Measurements from ENCODE around the gene NRP2.

Gene NRP2

DNA sequence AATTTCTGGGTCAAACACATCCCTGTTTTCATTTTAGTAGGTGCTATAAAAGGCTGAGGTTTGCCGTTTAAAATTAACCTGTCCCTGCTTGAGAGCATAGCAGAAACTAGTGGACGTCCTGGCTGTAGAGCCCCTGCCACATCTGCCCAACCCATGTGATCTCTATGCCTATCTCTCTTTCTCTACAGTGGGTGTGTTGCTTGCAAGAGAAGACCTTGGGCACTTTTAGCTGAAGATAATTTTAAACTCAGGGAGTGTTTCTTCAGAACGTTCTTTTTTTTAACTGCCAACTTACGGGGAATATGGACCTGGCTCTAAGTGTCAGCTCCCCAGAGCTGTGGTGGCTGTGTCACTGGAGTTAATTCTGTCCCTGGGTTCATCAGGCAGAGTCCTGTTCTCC, 100.6 kb downstream of the NRP2 start:
- Mint-ChIP-seq H3K27ac (no peak overlapping the region), H3K27me3 (no peaks in the 10 kb centered on the region), H3K4me3 (no peak overlapping the region), H3K9me3 (ENCODE audit: low read depth) (no peaks in the 10 kb centered on the region), H3K36me3 (no peaks in the 10 kb centered on the region), H3K4me1 (ENCODE audit: low read depth) (peaks cover 12% of the 10 kb centered on the region)

GRCh38 chr2:205783872-205784499, 101.7 kb downstream of the NRP2 start:
- Mint-ChIP-seq H3K9me3 (ENCODE audit: low read depth) (no peaks in the 10 kb centered on the region), H3K36me3 (no peaks in the 10 kb centered on the region), H3K27me3 (no peaks in the 10 kb centered on the region), H3K27ac (no peak overlapping the region), H3K4me1 (ENCODE audit: low read depth) (peaks cover 12% of the 10 kb centered on the region), H3K4me3 (no peak overlapping the region)

DNA sequence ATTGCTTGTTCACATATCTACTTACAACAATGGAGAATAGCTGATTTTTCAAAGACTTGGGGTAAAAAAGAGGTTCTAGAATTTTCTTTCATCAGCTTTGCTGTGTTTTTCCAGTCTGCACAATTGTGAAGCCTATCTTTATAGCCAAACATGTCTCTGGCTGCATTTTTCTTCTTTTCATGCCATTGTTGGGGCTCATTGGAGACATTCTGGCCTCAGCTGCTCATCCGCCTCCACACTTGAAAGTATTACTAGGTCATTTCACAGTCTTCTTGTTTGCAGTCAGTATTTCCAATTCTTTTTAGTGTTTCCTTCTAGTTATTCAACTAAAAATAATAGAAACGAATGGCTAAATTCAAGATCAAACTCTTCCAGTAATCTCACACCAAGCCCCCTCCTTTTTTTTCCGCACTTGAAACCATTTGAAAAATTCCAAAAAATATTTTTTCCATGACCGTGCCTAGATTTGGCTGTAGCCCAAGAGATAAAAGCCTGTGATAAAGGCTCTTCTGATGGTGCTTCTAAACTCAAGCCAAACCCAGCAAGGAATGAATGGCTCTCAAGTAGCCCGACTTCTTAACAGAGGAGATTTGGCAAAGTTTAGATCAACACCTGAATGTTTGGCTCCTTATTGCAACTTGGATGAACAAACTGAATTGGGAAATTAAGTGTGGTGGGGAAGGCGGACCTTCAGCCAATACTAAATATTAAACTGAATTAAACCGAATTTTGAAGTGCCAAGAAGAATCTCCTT, 103.4 kb downstream of the NRP2 start:
- no peak overlapping the region for H3K27ac Mint-ChIP-seq
- no peaks in the 10 kb centered on the region for H3K27me3 Mint-ChIP-seq
- no peaks in the 10 kb centered on the region for H3K36me3 Mint-ChIP-seq
- no peaks in the 10 kb centered on the region for H3K9me3 Mint-ChIP-seq (ENCODE audit: low read depth)
- H3K4me1 Mint-ChIP-seq (ENCODE audit: low read depth) = peaks cover 10% of the 10 kb centered on the region
- no peak overlapping the region for H3K4me3 Mint-ChIP-seq

GRCh38 chr2:205786976-205787375, 104.7 kb downstream of the NRP2 start:
- no peak overlapping the region for H3K27ac Mint-ChIP-seq
- H3K36me3 Mint-ChIP-seq = no peaks in the 10 kb centered on the region
- no peaks in the 10 kb centered on the region for H3K27me3 Mint-ChIP-seq
- no peak overlapping the region for H3K4me3 Mint-ChIP-seq
- no peaks in the 10 kb centered on the region for H3K4me1 Mint-ChIP-seq (ENCODE audit: low read depth)
- no peaks in the 10 kb centered on the region for H3K9me3 Mint-ChIP-seq (ENCODE audit: low read depth)

GRCh38 chr2:205787761-205788160, 105.5 kb downstream of the NRP2 start:
- Mint-ChIP-seq H3K9me3 (ENCODE audit: low read depth) (no peaks in the 10 kb centered on the region), H3K36me3 (no peaks in the 10 kb centered on the region), H3K27ac (no peak overlapping the region), H3K4me3 (no peak overlapping the region), H3K4me1 (ENCODE audit: low read depth) (no peaks in the 10 kb centered on the region), H3K27me3 (no peaks in the 10 kb centered on the region)

- Mint-ChIP-seq H3K9me3 (ENCODE audit: low read depth) (no peaks in the 10 kb centered on the region), H3K27ac (no peak overlapping the region), H3K27me3 (peaks cover 3% of the 10 kb centered on the region), H3K4me1 (ENCODE audit: low read depth) (no peaks in the 10 kb centered on the region), H3K4me3 (no peak overlapping the region), H3K36me3 (no peaks in the 10 kb centered on the region)
These were observed 107.6 kb downstream of the NRP2 start for GRCh38 chr2:205789906-205790305.

DNA sequence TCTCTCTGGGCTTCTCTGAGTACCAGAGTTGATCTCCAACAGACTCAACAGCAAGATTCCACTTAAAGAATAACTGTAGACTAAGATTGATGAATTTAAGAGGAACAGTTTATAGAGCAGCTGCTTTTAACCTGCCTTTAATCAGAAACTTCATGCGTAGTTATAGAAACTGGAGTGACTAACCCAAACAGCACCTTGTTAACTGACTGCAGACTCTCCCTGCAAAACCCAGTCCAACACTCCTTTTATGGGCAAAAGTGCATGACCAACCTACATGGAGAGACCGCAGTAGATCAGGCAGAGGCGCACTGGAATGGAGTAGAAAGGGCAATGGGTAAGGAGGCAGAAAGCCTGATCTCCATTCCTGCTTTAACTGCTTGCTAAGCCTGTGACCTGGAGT, 110.6 kb downstream of the NRP2 start:
- H3K9me3 Mint-ChIP-seq (ENCODE audit: low read depth) = no peaks in the 10 kb centered on the region
- H3K27me3 Mint-ChIP-seq = peaks cover 3% of the 10 kb centered on the region
- no peak overlapping the region for H3K27ac Mint-ChIP-seq
- no peak overlapping the region for H3K4me3 Mint-ChIP-seq
- H3K4me1 Mint-ChIP-seq (ENCODE audit: low read depth) = no peaks in the 10 kb centered on the region
- H3K36me3 Mint-ChIP-seq = no peaks in the 10 kb centered on the region

DNA sequence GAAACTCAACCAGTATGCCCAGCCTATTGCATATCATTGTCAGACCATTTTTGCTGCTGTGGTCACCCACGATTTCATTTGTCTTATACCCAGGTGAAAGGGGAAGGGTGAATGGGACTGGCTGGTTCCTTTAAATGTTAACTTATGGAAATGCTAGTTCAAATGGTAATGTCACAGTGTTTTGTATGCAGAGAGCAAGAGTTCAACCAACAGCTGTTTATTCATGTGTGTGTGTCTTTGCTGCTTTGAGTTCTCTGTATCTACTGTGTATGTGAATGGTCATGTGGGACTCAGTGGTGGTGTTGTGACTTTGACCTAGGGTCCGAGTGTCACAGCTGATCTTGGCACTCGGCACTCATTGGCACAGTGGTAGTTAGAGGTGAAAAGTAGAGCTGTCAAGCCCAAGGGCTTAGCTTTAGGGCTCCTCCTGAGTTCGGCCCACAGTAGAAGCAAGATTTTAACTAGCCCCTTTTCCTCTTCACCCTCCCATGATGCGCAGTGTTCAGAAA, 114.6 kb downstream of the NRP2 start:
- peaks cover 3% of the 10 kb centered on the region for H3K27me3 Mint-ChIP-seq
- no peak overlapping the region for H3K27ac Mint-ChIP-seq
- no peaks in the 10 kb centered on the region for H3K36me3 Mint-ChIP-seq
- no peaks in the 10 kb centered on the region for H3K9me3 Mint-ChIP-seq (ENCODE audit: low read depth)
- no peaks in the 10 kb centered on the region for H3K4me1 Mint-ChIP-seq (ENCODE audit: low read depth)
- no peak overlapping the region for H3K4me3 Mint-ChIP-seq

GRCh38 chr2:205797866-205798265, 115.6 kb downstream of the NRP2 start:
- H3K4me3 Mint-ChIP-seq = no peak overlapping the region
- H3K9me3 Mint-ChIP-seq (ENCODE audit: low read depth) = no peaks in the 10 kb centered on the region
- no peaks in the 10 kb centered on the region for H3K36me3 Mint-ChIP-seq
- peaks cover 3% of the 10 kb centered on the region for H3K27me3 Mint-ChIP-seq
- no peaks in the 10 kb centered on the region for H3K4me1 Mint-ChIP-seq (ENCODE audit: low read depth)
- H3K27ac Mint-ChIP-seq = no peak overlapping the region

- H3K4me3 Mint-ChIP-seq = no peak overlapping the region
- no peaks in the 10 kb centered on the region for H3K27me3 Mint-ChIP-seq
- H3K27ac Mint-ChIP-seq = no peak overlapping the region
- H3K36me3 Mint-ChIP-seq = no peaks in the 10 kb centered on the region
- H3K9me3 Mint-ChIP-seq (ENCODE audit: low read depth) = no peaks in the 10 kb centered on the region
- no peaks in the 10 kb centered on the region for H3K4me1 Mint-ChIP-seq (ENCODE audit: low read depth)
These were observed 117.9 kb downstream of the NRP2 start for GRCh38 chr2:205800224-205800623.

GRCh38 chr2:205800773-205801172, 118.5 kb downstream of the NRP2 start:
- H3K27ac Mint-ChIP-seq = no peak overlapping the region
- H3K9me3 Mint-ChIP-seq (ENCODE audit: low read depth) = no peaks in the 10 kb centered on the region
- no peaks in the 10 kb centered on the region for H3K36me3 Mint-ChIP-seq
- no peaks in the 10 kb centered on the region for H3K27me3 Mint-ChIP-seq
- no peaks in the 10 kb centered on the region for H3K4me1 Mint-ChIP-seq (ENCODE audit: low read depth)
- no peak overlapping the region for H3K4me3 Mint-ChIP-seq

DNA sequence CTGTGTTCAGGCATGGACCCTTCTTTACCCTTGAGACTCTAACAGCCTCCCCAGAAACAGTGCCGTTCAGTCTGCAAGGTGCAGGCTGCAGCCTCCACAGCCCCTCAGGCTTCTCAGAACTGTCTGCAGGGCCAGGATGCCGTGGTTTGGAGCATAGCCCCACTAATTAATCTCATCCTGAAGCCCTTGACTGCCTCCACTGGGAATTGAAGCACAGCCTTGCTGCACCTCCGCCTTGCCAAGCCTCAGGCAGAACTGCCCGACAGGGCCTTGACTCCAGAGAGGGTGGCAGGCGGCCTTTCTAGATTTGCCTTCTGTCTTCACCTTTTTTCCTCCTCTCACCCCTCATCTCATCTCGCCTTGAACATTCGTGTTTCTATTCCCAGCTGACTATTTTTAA, 119.8 kb downstream of the NRP2 start:
- Mint-ChIP-seq H3K4me1 (ENCODE audit: low read depth) (no peaks in the 10 kb centered on the region), H3K4me3 (no peak overlapping the region), H3K27ac (no peak overlapping the region), H3K27me3 (no peaks in the 10 kb centered on the region), H3K36me3 (no peaks in the 10 kb centered on the region), H3K9me3 (ENCODE audit: low read depth) (no peaks in the 10 kb centered on the region)

- Mint-ChIP-seq H3K27ac (no peak overlapping the region), H3K4me1 (ENCODE audit: low read depth) (no peaks in the 10 kb centered on the region), H3K27me3 (no peaks in the 10 kb centered on the region), H3K36me3 (no peaks in the 10 kb centered on the region), H3K4me3 (no peak overlapping the region), H3K9me3 (ENCODE audit: low read depth) (no peaks in the 10 kb centered on the region)
These were observed 120.6 kb downstream of the NRP2 start for GRCh38 chr2:205802941-205803340.

DNA sequence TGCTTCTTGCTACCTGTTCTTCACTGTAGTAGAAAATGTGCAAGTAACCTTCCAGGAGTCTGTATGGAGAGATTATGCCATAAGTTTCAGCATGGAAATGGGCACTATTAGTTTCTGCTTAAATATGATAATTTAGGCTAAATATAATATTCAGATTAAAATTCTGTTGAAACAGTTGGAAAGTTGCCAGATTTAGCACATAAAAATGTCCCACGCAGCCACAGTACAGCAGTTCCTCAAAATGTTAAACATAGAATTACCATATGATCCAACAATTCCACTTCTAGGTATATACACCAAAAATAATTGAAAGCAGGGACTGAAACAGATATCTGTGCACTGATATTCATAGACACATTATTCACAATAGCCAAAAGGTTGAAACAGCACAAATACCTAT, 121.2 kb downstream of the NRP2 start:
- Mint-ChIP-seq H3K27me3 (no peaks in the 10 kb centered on the region), H3K36me3 (no peaks in the 10 kb centered on the region), H3K4me3 (no peak overlapping the region)

GRCh38 chr2:205805136-205805535, 122.8 kb downstream of the NRP2 start:
- no peaks in the 10 kb centered on the region for H3K27me3 Mint-ChIP-seq
- no peak overlapping the region for H3K4me3 Mint-ChIP-seq
- no peaks in the 10 kb centered on the region for H3K9me3 Mint-ChIP-seq (ENCODE audit: low read depth)

More for the DNA sequence above, 121.2 kb downstream of the NRP2 start:
- H3K27ac Mint-ChIP-seq = no peak overlapping the region
- no peaks in the 10 kb centered on the region for H3K4me1 Mint-ChIP-seq (ENCODE audit: low read depth)
- no peaks in the 10 kb centered on the region for H3K9me3 Mint-ChIP-seq (ENCODE audit: low read depth)

More at GRCh38 chr2:205805136-205805535, 122.8 kb downstream of the NRP2 start:
- Mint-ChIP-seq H3K4me1 (ENCODE audit: low read depth) (no peaks in the 10 kb centered on the region), H3K36me3 (no peaks in the 10 kb centered on the region), H3K27ac (no peak overlapping the region)
